ENCODE results near the gene RRM2. TPM values are rescaled to one million over a fixed set of nuclear protein-coding genes. Genes with fewer than 3 reads are reported as not detected.

RRM2 gene
- total and polyA plus RNA-seq, 2 experiments from 2014 or later: 15.2 to 49.7 TPM

DNA sequence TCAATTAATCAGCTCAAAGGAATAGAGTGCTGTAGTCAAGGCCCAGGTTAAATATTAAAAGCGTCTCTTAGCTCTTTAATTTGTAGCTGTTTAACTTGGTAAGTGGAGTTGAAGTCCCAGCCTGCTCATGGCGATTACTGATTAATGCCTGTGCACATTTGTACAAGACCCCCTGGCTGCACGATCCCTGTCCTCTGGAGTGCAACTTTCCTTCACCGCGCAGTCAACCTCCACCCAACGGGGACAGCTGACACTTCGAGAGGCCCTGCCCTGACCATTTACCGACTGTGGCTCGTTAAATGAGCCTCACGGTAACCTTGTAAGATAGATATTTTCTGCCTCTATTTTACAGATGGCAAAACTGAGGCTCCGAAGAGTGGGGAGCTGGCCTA is 36.9 kb upstream of the RRM2 start:
- Histone ChIP-seq H4K20me1 (ENCODE audit: insufficient read depth, poor library complexity, severe bottlenecking) (no peaks in the 10 kb centered on the region), H3K4me1 (ENCODE audit: insufficient read depth) (peaks cover 6% of the 10 kb centered on the region), H3K27ac (no peak overlapping the region), H2AFZ (no peak overlapping the region), H3K9me2 (replicated peaks; ENCODE audit: insufficient read depth) (no peaks in the 10 kb centered on the region), H3K36me3 (replicated peaks; ENCODE audit: insufficient read depth, low read depth) (no peaks in the 10 kb centered on the region), H3K4me3 (no peak overlapping the region), H3K27me3 (peaks cover 33% of the 10 kb centered on the region), H3K9me3 (ENCODE audit: low read depth) (no peaks in the 10 kb centered on the region), H3K4me2 (no peak overlapping the region), H3K79me2 (no peaks in the 10 kb centered on the region)
- DNase-seq (ENCODE audit: low spot score): peak; percentile 7
- TF ChIP-seq EZH2phosphoT487 (IDR thresholded peaks at IDR 0.05; ENCODE audit: low read depth, severe bottlenecking, unreplicated experiment) (no peak), EZH2 (IDR thresholded peaks at IDR 0.05; ENCODE audit: borderline replicate concordance) (no peak), CTCF (IDR thresholded peaks at IDR 0.05; ENCODE audit: poor library complexity) (no peak)
- 62% methylated on average over 11 of the region's 11 CpGs for WGBS (ENCODE audit: low lambda C conversion rate, missing lambda C conversion rate)

- Histone ChIP-seq H3K9me2 (replicated peaks; ENCODE audit: insufficient read depth) (no peaks in the 10 kb centered on the region), H3K4me1 (ENCODE audit: insufficient read depth) (peaks cover 5% of the 10 kb centered on the region), H3K4me2 (no peak overlapping the region), H3K4me3 (no peak overlapping the region), H3K36me3 (replicated peaks; ENCODE audit: insufficient read depth, low read depth) (no peaks in the 10 kb centered on the region), H3K79me2 (no peaks in the 10 kb centered on the region), H4K20me1 (ENCODE audit: insufficient read depth, poor library complexity, severe bottlenecking) (no peaks in the 10 kb centered on the region), H3K9me3 (ENCODE audit: low read depth) (no peaks in the 10 kb centered on the region), H2AFZ (no peak overlapping the region), H3K27ac (no peak overlapping the region), H3K27me3 (peaks cover 22% of the 10 kb centered on the region)
- TF ChIP-seq EZH2phosphoT487 (IDR thresholded peaks at IDR 0.05; ENCODE audit: low read depth, severe bottlenecking, unreplicated experiment): no peak
- no peak for TF ChIP-seq EZH2 (IDR thresholded peaks at IDR 0.05; ENCODE audit: borderline replicate concordance)
- TF ChIP-seq CTCF (IDR thresholded peaks at IDR 0.05; ENCODE audit: poor library complexity): no peak
- 64% methylated on average over 4 of the region's 4 CpGs for WGBS (ENCODE audit: low lambda C conversion rate, missing lambda C conversion rate)
- DNase-seq (ENCODE audit: low spot score): no peak
These were observed 35.6 kb upstream of the RRM2 start for GRCh38 chr2:10086950-10087349.

- H3K9me2 ChIP-seq (replicated peaks; ENCODE audit: insufficient read depth): no peaks in the 10 kb centered on the region
- H3K27me3 ChIP-seq: peaks cover 20% of the 10 kb centered on the region
- no peak overlapping the region for H3K27ac ChIP-seq
- TF ChIP-seq CTCF (IDR thresholded peaks at IDR 0.05; ENCODE audit: poor library complexity): no peak
- TF ChIP-seq EZH2 (IDR thresholded peaks at IDR 0.05; ENCODE audit: borderline replicate concordance): no peak
- TF ChIP-seq EZH2phosphoT487 (IDR thresholded peaks at IDR 0.05; ENCODE audit: low read depth, severe bottlenecking, unreplicated experiment): no peak
- no peak overlapping the region for H3K4me3 ChIP-seq
- no peaks in the 10 kb centered on the region for H3K79me2 ChIP-seq
- DNase-seq (ENCODE audit: low spot score): peak; percentile 6
- H3K4me2 ChIP-seq: no peak overlapping the region
- H4K20me1 ChIP-seq (ENCODE audit: insufficient read depth, poor library complexity, severe bottlenecking): no peaks in the 10 kb centered on the region
- no peak overlapping the region for H2AFZ ChIP-seq
- H3K9me3 ChIP-seq (ENCODE audit: low read depth): no peaks in the 10 kb centered on the region
- no peaks in the 10 kb centered on the region for H3K36me3 ChIP-seq (replicated peaks; ENCODE audit: insufficient read depth, low read depth)
- 83% methylated on average over 8 of the region's 8 CpGs for WGBS (ENCODE audit: low lambda C conversion rate, missing lambda C conversion rate)
- peaks cover 5% of the 10 kb centered on the region for H3K4me1 ChIP-seq (ENCODE audit: insufficient read depth)
These were observed 35.2 kb upstream of the RRM2 start for GRCh38 chr2:10087360-10087759.
